ENCODE measurements around the gene VAPB.

VAPB gene

GRCh38 chr20:58435237-58435636, 46.2 kb downstream of the VAPB start:
- DNase-seq (ENCODE audit: low read depth in 2 of 2), result no peak

GRCh38 chr20:58436868-58437645, 48.0 kb downstream of the VAPB start:
- no peak for DNase-seq (ENCODE audit: low read depth in 2 of 2)

DNA sequence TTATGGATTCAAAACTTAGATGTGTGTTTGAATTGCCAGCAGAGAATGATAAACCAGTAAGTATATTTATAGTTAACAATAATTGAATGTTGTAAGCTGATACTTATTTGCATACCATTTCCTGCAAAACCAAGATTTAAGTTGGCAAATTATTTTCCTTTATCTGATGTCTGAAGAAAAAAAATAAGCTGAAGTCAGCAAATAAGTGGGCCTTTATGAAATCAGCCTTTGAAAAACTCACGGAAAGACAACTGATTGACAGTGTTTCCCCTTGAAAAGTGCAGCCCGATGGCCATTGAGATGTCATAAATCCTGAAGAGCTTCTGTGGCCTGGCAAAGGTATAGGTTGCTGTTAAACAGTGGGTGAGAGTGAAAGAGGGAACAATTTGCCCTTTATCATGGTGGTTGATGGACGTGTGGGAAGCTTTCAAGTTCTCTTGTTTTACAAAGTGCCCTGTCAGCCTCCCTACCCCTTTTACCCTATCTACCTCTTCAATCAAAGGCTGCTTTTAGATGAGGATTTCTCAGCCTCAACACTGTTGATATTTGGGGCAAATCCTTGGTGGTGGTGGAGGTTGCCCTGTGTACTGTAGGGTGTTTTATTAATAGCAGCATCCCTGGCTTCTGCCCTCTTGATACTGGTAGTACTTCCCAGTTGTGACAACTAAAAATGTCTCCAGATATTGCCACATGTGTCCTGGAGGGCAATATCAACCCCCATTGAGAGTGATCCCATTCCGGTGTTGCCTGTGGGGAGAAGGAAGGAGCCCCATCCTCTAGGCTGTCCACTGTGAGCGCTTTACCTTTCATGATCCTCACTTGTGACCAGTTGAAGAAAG, 50.2 kb downstream of the VAPB start:
- no peak for DNase-seq (ENCODE audit: low read depth in 2 of 2)

GRCh38 chr20:58440021-58440767, 51.2 kb downstream of the VAPB start:
- no peak for DNase-seq (ENCODE audit: low read depth in 2 of 2)

DNA sequence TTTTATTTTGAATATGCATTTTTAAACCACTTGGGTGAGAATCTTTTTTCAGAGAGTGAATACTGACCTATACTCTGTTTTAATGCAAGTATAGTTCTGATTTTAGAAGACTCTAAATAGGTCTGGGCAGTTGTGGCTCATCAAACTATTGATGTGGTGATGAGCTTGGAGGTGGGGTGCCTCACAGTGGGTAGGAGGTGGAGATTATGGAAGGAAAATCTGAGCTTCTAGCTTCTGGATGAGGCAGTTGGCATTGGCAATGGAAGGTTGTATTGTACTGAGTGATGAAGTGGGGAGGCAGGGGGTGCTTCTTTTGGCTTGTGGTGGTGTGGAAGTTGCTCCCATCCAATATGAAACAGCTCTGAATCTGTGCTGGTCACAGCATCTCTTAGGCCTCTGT, 52.7 kb downstream of the VAPB start:
- no peak for DNase-seq (ENCODE audit: low read depth in 2 of 2)

DNA sequence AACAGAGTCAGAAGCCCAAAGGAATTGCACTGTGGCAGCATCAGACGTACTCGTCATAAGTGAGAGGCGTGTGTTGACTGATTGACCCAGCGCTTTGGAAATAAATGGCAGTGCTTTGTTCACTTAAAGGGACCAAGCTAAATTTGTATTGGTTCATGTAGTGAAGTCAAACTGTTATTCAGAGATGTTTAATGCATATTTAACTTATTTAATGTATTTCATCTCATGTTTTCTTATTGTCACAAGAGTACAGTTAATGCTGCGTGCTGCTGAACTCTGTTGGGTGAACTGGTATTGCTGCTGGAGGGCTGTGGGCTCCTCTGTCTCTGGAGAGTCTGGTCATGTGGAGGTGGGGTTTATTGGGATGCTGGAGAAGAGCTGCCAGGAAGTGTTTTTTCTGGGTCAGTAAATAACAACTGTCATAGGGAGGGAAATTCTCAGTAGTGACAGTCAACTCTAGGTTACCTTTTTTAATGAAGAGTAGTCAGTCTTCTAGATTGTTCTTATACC, 55.8 kb downstream of the VAPB start:
- no peak for DNase-seq (ENCODE audit: low read depth in 2 of 2)

DNA sequence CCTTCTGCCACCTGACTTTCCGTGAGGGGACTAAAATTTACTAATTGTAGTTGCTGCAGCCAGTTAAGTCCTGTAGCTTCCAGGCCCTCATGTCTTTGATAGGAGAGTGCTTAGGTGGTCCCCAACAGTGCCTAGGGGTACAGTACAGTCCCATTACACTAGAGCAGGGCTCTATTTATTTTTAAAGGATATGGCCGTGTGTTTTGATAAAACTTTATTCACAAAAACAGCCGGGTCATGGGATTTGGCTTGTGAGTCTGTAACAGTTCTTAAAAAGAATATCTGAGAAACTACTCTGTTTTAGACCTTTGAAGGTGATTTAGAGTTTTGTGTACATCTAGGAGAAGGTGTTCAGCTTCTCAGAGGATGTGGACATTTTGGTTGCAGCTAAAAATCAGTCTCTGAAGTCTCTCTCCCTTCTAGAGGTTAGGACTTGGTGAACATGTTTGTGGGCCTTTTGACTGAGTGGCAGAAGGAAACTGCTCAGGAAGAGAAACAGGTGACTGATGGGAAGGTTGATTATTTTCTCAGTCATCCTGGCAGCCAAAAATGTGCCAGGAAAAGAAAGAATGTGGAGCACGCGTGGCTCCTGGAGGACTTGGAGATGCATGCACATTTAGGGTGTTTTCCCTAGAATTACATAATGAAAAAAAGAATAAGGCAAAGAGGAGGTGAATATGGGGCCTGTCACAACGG, 57.4 kb downstream of the VAPB start:
- no peak for DNase-seq (ENCODE audit: low read depth in 2 of 2)

- no peak for DNase-seq (ENCODE audit: low read depth in 2 of 2)
These were observed 57.9 kb downstream of the VAPB start for GRCh38 chr20:58446960-58447265.

DNA sequence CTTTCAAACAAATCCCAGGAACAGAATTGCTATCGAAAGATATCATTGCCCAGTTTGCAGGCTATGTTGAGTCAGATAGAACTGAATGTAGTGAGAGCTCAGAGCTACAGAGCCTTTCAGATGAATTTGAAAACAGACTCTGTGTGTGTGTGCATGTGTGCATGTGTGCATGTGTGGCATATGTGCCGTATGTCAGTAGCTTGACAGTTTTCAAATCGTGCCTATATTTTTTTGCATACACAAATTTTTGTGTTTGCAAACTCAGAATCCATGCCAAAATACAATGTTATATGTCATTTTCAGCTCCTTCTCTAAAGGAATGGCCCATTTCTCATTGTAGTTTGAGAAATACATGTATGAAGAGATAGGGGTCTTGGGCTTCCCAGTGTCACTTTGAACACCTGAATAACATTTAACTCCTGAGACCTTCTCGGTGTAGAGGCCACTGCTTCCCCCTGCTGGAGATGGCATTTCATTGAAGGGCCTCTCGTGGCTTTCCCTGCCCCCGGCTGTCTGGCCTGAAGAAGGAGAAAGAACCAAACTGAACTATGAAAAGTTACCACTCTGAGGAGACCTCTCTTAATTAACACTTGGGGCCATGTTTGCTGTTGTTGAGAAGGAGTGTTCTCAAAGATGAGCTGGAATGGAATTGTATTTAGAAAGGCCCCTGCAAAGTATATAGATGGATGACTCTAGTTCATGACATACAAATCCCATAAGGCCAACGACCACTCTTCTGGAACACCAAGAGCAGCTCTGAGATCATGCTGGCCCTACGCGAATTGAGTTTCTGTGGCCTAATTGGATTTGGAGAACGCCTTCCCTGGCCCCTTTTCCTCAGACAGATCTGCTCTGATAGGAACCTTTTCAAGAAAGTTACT, 58.7 kb downstream of the VAPB start:
- DNase-seq (ENCODE audit: low read depth in 2 of 2), result no peak

GRCh38 chr20:58448958-58449357, 59.9 kb downstream of the VAPB start:
- no peak for DNase-seq (ENCODE audit: low read depth in 2 of 2)

- DNase-seq (ENCODE audit: low read depth in 2 of 2), result no peak
These were observed 60.7 kb downstream of the VAPB start for GRCh38 chr20:58449681-58450221.

DNA sequence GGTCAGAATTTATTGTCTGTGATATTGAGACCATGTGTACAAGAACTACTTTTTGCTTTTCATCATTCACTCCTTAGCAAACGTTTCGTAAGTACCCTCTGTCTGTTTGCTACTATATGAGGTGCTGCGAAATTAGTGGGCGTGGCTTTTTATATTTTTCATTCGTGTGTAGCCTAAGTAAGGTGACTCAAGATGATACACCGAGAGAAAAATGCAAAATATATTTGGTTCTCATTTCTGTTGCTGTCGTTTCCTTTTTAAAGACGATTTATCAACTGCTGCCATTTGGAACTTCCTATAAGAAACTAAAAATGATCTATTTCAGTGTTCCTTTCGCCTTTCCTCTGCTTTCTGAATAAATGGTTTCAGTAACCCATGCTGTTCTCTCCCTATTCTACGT, 61.2 kb downstream of the VAPB start:
- DNase-seq (ENCODE audit: low read depth in 2 of 2), result peak in 1 of 2 experiments; percentile 22

- DNase-seq (ENCODE audit: low read depth in 2 of 2), result no peak
These were observed 63.7 kb downstream of the VAPB start for GRCh38 chr20:58452667-58453255.

DNA sequence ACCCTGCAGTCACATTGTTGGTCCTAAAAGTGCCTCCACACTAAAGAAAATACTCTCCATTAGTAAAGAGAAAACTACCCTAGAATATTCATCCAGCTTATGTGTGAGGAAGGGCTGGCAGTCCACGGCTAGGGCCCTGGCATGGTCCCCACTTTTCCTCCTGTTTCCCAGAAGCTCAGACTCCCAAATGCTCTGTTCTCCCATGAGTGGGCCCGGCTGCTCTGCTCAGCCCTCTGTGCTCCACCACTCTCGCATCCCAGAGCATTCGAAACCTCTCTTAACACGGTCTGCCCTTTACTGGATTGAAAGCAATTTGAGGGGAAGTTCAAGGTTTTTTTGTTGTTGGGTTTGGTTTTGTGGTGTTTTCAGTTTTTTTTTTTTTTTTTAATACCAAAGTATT, 64.4 kb downstream of the VAPB start:
- no peak for DNase-seq (ENCODE audit: low read depth in 2 of 2)

DNA sequence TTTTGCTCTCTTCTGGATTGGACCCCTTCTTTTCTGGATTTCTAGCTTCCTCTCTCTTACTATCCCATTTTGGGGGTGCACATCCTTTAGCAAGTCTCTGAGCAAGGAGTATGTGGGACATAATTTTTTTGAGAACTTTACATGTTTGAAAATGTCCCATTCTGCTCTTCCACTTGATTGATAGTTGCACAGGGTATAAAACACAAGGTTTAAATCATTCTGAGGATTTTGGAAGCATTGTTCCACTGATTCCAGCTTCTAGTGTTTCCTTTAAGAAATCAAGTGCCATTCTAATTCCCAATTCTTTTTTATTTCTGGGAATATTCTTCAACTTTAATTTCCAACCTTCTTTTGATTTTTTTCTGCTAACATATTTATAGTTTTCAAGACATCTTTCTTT, 65.4 kb downstream of the VAPB start:
- no peak for DNase-seq (ENCODE audit: low read depth in 2 of 2)

GRCh38 chr20:58457083-58457695, 68.2 kb downstream of the VAPB start:
- peak; percentile 48 to 58 for DNase-seq (ENCODE audit: low read depth in 2 of 2)

DNA sequence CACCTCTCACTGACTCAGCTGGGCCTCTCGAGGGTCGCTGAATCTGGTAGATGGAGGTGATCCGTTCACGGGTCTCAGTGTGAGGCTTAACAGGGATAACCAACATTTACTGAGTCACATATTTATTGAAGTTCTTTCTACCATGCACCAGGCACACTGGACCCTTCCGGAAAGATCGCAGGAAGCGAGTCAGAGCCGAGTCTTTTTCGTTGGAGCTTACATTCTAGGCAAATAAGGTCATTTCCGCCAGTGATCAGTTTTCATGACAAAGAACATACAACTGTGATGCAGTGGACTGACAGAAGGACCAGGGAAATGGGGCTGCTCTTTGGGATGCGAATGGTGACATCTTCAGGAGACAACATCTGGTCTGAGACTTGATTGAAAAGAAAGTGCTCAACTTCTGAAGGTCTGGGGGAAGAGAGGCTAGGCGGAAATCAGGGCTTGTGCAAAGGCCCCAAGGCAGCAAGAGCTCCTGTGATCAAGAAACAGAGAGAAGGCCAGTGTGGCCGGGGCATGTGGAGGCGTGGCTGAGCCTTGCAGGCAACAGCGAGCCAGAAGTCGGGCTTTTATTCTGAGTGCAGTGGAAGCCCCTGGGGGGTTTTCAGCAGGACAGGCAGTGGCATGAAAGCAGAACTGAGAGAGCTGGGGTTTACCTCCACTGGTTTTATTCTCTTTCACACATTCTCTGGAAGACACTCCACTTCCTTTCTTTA, 69.5 kb downstream of the VAPB start:
- DNase-seq (ENCODE audit: low read depth in 2 of 2), result no peak

DNA sequence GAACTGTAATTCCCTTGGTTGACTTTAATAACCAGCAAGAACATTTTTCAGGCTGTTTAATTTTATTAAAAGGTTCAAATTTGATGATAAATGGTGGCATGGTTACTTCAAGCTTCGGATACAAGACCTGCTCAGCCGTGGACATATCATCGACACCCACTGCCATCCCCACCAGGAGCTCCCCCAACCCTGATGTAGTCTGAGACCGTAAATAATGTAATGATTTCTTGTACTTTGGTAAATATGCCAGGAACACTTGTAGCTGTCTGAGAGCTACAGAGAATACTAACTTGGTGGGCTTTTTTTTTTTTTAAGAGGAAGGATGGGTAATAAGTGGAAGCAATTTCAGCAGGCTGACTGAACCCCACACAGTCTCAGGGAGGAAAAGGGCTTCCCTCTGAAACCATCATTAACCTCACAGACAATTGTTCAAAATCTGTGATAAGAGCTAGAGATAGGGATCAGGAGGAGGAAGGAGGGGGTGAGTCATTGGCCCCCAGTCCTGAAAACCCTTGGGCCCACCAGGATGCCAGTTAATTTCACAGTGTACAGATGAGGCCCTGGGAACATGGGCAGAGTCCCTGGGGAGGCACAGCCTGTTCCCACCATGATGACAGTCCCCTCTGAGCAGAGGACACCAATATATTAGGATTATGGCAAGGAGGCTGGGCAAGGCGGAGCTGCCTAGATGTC, 70.2 kb downstream of the VAPB start:
- DNase-seq (ENCODE audit: low read depth in 2 of 2), result no peak

Data from fibroblast of skin of left quadriceps (primary cell).